CD14-positive monocyte (primary cell): ENCODE data around the gene SHTN1. TPM values are rescaled to one million over a fixed set of nuclear protein-coding genes. Genes with fewer than 3 reads are reported as not detected.
A peak's percentile ranks its signal among the peaks of the same experiment; 100 is the strongest.

Experiments used
- DNase-seq, 3 donors: peaks; one replicate each; pipeline ENCODE4 v3.0.0-alpha.2; 2011 to 2022
- H2AFZ ChIP-seq: 2 replicates; pipeline ENCODE4 v1.6.0; 2012; ENCODE audit warnings: mild to moderate bottlenecking, low read depth, low read length, inconsistent platforms; ENCODE audit not compliant: insufficient read depth, poor library complexity, severe bottlenecking
- H3K27ac ChIP-seq, 2 donors: 1 replicate in 1 of 2; 2 replicates in 1 of 2; pipeline ENCODE4 v1.5.1; 2012 to 2013; ENCODE audit warnings: low read length in 2 of 2, control low read depth in 1 of 2, inconsistent platforms in 1 of 2, low read depth in 1 of 2, mild to moderate bottlenecking in 1 of 2
- H3K27me3 ChIP-seq, 2 donors: one replicate each; pipeline versions ENCODE4 v1.6.0 to v1.6.1; 2011 to 2013; ENCODE audit warnings: low read length in 2 of 2; ENCODE audit not compliant: control insufficient read depth in 2 of 2, insufficient read depth in 2 of 2
- H3K36me3 ChIP-seq, 2 donors: replicated peaks in 1 of 2; 1 replicate in 1 of 2; 2 replicates in 1 of 2; pipeline versions ENCODE4 v1.5.1 to v1.6.1; 2012 to 2013; ENCODE audit warnings: low read length in 2 of 2, control low read depth in 1 of 2, inconsistent platforms in 1 of 2, mild to moderate bottlenecking in 1 of 2; ENCODE audit not compliant: insufficient read depth in 2 of 2, control insufficient read depth in 1 of 2
- H3K4me1 ChIP-seq, 2 donors: 1 replicate in 1 of 2; 2 replicates in 1 of 2; pipeline versions ENCODE4 v1.5.1 to v1.6.1; 2012 to 2013; ENCODE audit warnings: low read length in 2 of 2, control low read depth in 1 of 2, inconsistent platforms in 1 of 2, mild to moderate bottlenecking in 1 of 2, moderate library complexity in 1 of 2; ENCODE audit not compliant: insufficient read depth in 2 of 2, control insufficient read depth in 1 of 2
- H3K4me2 ChIP-seq: replicated peaks from 2 replicates; pipeline ENCODE3; 2012; ENCODE audit warnings: low read length, moderate library complexity, mild to moderate bottlenecking; ENCODE audit not compliant: poor library complexity, severe bottlenecking; ENCODE audit errors: extremely low read depth
- H3K4me3 ChIP-seq, 3 experiments: fragments of 200-600 bp in 1 of 3; sonication (generic) in 1 of 3; replicated peaks in 1 of 3; 1 replicate in 2 of 3; 2 replicates in 1 of 3; pipeline ENCODE4 v1.5.1; 2011 to 2013; ENCODE audit warnings: low read length in 3 of 3, mild to moderate bottlenecking in 3 of 3, control low read depth in 2 of 3, low read depth in 2 of 3, inconsistent platforms in 1 of 3, moderate library complexity in 1 of 3
- H3K79me2 ChIP-seq: 2 replicates; pipeline ENCODE4 v1.6.0; 2012; ENCODE audit warnings: mild to moderate bottlenecking, control low read depth, inconsistent platforms, low read length, moderate library complexity; ENCODE audit not compliant: insufficient read depth
- H3K9ac ChIP-seq: 2 replicates; pipeline ENCODE4 v1.6.0; 2017; ENCODE audit warnings: low read length, mild to moderate bottlenecking; ENCODE audit not compliant: insufficient read depth, poor library complexity, severe bottlenecking
- H3K9me3 ChIP-seq, 2 donors: replicated peaks in 1 of 2; 1 replicate in 1 of 2; 2 replicates in 1 of 2; pipeline versions ENCODE4 v1.5.1 to v1.6.1; 2012 to 2013; ENCODE audit warnings: low read length in 2 of 2, control low read depth in 1 of 2; ENCODE audit not compliant: control insufficient read depth in 1 of 2, insufficient read depth in 1 of 2
- H4K20me1 ChIP-seq: 2 replicates; pipeline ENCODE4 v1.6.0; 2012; ENCODE audit warnings: mild to moderate bottlenecking, low read length, control low read depth, moderate library complexity; ENCODE audit not compliant: insufficient read depth
- H3K27ac Mint-ChIP-seq, 7 donors: one replicate each; pipeline ENCODE4 v1.8.0; 2020; ENCODE audit warnings: mild to moderate bottlenecking in 7 of 7, mixed read lengths in 7 of 7, moderate library complexity in 6 of 7, inconsistent platforms in 2 of 7
- H3K27me3 Mint-ChIP-seq, 3 donors: one replicate each; pipeline ENCODE4 v1.8.0; 2021 to 2022; ENCODE audit warnings: low read depth in 3 of 3, mild to moderate bottlenecking in 3 of 3, mixed read lengths in 3 of 3, moderate library complexity in 3 of 3, inconsistent platforms in 1 of 3
- H3K36me3 Mint-ChIP-seq, 2 donors: one replicate each; pipeline ENCODE4 v1.8.0; 2020; ENCODE audit warnings: mixed read lengths in 2 of 2, inconsistent platforms in 1 of 2, mild to moderate bottlenecking in 1 of 2
- H3K4me1 Mint-ChIP-seq: one replicate; pipeline ENCODE4 v1.8.0; 2020; ENCODE audit warnings: mild to moderate bottlenecking, mixed read lengths
- H3K4me3 Mint-ChIP-seq, 2 donors: one replicate each; pipeline ENCODE4 v1.8.0; 2020; ENCODE audit warnings: mild to moderate bottlenecking in 2 of 2, mixed read lengths in 2 of 2, moderate library complexity in 1 of 2
- H3K9me3 Mint-ChIP-seq, 7 donors: one replicate each; pipeline ENCODE4 v1.8.0; 2020 to 2022; ENCODE audit warnings: mixed read lengths in 7 of 7, mild to moderate bottlenecking in 6 of 7, moderate library complexity in 6 of 7, inconsistent platforms in 2 of 7
- CTCF ChIP-seq: fragments of 200-600 bp; IDR thresholded peaks from one replicate; pipeline ENCODE4 v1.8.0; 2022; ENCODE audit warnings: antibody characterized with exemption, mild to moderate bottlenecking
- WGBS: methylation state at CpG from one replicate; pipeline ENCODE4 v1.1.5; 2013; ENCODE audit warnings: missing lambda C conversion rate; ENCODE audit not compliant: insufficient coverage; 5-methylcytosine and 5-hydroxymethylcytosine counted together
- intact Hi-C, 2 donors: fragments of 100-400 bp; cut with micrococcal nuclease; formaldehyde crosslinking; loops; one replicate each; pipeline versions ENCODE4 v1.15.0 to v1.15.1; 2023
- polyA plus RNA-seq, 3 donors: library from polyadenylated mRNA; depleted of rRNA in 1 of 3; unstranded in 2 of 3; stranded (reverse) in 1 of 3; fragments of 300-500 nt in 2 of 3; fragments of >200 nt in 1 of 3; fragmentation: Illumina TruSeq in 2 of 3; gene quantifications; 1 replicate in 2 of 3; 2 replicates in 1 of 3; pipeline ENCODE4 v1.2.3, GENCODE V29; 2012 to 2021

SHTN1 gene
- polyA plus RNA-seq, 3 donors, result 14.4 to 22.6 (median 14.9) TPM

- Histone ChIP-seq H3K9ac (no peak overlapping the region), H3K4me2 (peak overlapping the region; percentile 8), H3K9me3 (no peaks in the 10 kb centered on the region), H3K79me2 (peaks cover 70% of the 10 kb centered on the region), H3K27me3 (no peaks in the 10 kb centered on the region), H3K27ac (peak overlapping the region in 1 of 2 donors; percentile 17), H4K20me1 (peaks cover 72% of the 10 kb centered on the region), H3K4me1 (peaks cover 29 to 46% of the 10 kb centered on the region in 2 donors), H3K36me3 (no peaks in the 10 kb centered on the region), H2AFZ (no peak overlapping the region), H3K4me3 (no peak overlapping the region)
- peaks cover 0 to 2% (median 0%) of the 10 kb centered on the region in 7 donors for H3K9me3 Mint-ChIP-seq
- H3K4me3 Mint-ChIP-seq, result no peak overlapping the region
- TF ChIP-seq CTCF, result no peak
- peaks cover 10 to 17% of the 10 kb centered on the region in 2 donors for H3K36me3 Mint-ChIP-seq
- peaks cover 0 to 7% (median 4%) of the 10 kb centered on the region in 3 donors for H3K27me3 Mint-ChIP-seq
- peak in 2 of 3 donors; percentile 36 to 39 for DNase-seq
- H3K27ac Mint-ChIP-seq, result no peak overlapping the region
- no CpG with 5 or more reads among the region's 2 CpGs for WGBS
- H3K4me1 Mint-ChIP-seq, result peaks cover 42% of the 10 kb centered on the region
- intact Hi-C loops, result loop anchor here in 1 of 2 donors (10.0 kb wide), 1 partner anchor 46 kb away; no protein-coding TSS in a partner anchor
Observed at GRCh38 chr10:117001144-117001543, 3.8 kb downstream of the SHTN1 start.

- peaks cover 78% of the 10 kb centered on the region for H4K20me1 ChIP-seq
- no peak overlapping the region for H3K27ac ChIP-seq
- Mint-ChIP-seq H3K27me3 (peaks cover 0 to 4% (median 0%) of the 10 kb centered on the region in 3 donors), H3K4me1 (peaks cover 37% of the 10 kb centered on the region), H3K4me3 (no peak overlapping the region), H3K27ac (no peak overlapping the region), H3K36me3 (peaks cover 10 to 15% of the 10 kb centered on the region in 2 donors), H3K9me3 (peaks cover 0 to 2% (median 0%) of the 10 kb centered on the region in 7 donors)
- intact Hi-C loops, result loop anchor here in 1 of 2 donors (10.0 kb wide), 1 partner anchor 46 kb away; no protein-coding TSS in a partner anchor
- H3K4me2 ChIP-seq, result no peak overlapping the region
- no peak for DNase-seq
- no peak overlapping the region for H3K4me3 ChIP-seq
- peaks cover 25 to 41% of the 10 kb centered on the region in 2 donors for H3K4me1 ChIP-seq
- H3K9me3 ChIP-seq, result no peaks in the 10 kb centered on the region
- H3K36me3 ChIP-seq, result no peaks in the 10 kb centered on the region
- no peaks in the 10 kb centered on the region for H3K27me3 ChIP-seq
- no peak overlapping the region for H2AFZ ChIP-seq
- peaks cover 73% of the 10 kb centered on the region for H3K79me2 ChIP-seq
- WGBS, result 90% methylated on average over 1 of the region's 2 CpGs
- no peak for TF ChIP-seq CTCF
- no peak overlapping the region for H3K9ac ChIP-seq
Observed at GRCh38 chr10:117000580-117000979, 4.4 kb downstream of the SHTN1 start.
